ENCODE results near the gene ZNF430.

DNA sequence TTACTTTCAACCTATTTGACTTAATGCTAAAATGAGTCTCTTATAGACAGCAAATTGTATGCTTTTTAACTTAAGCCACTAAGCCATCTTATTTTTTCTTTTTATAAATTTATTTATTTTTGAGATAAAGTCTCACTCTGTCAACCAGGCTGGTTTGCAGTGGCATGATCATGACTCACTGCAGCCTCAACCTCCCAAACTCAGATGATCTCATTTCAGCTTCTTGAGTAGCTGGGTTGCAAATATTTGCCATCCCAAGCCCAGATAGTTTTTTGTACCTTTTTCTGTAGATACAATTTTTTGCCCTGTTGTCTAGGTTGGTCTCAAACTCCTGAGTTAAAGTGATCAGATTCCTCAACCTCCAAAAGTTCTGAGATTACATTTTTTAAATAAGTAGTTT is 88.7 kb downstream of the ZNF430 start:
- TF ChIP-seq CTCF (IDR thresholded peaks at IDR 0.05) (no peak), POLR2A (IDR thresholded peaks at IDR 0.05) (no peak)

All from Peyer's patch (tissue), 4 donors.